Left lobe of liver (tissue), 2 donors: ENCODE data around the gene MAMSTR. TPM values are rescaled to one million over a fixed set of nuclear protein-coding genes. Genes with fewer than 3 reads are reported as not detected.
"Not testable (repeated sequence)": the region's sequence is repeated elsewhere in the genome, so short reads cannot be mapped to it uniquely, and the experiment has no call there.

Experiments used
- ATAC-seq: fragments of 200-7000 bp; cut with Tn5 transposase; one replicate; pipeline ENCODE4 v1.9.1; 2020; ENCODE audit warnings: mild to moderate bottlenecking, moderate library complexity
- DNase-seq: peaks from one replicate; pipeline ENCODE4 v3.0.0-alpha.2; 2020; ENCODE audit warnings: low spot score
- total RNA-seq: library from RNA; stranded (reverse); gene quantifications from one replicate; pipeline ENCODE4 v1.2.1, GENCODE V29; 2021
- donor health status: DM: no; HTN: no; CAD: no; lungs with moderate emphysema.
- donor health status: DM: no; HTN: yes; CAD: no.

The MAMSTR gene
- 0.23 TPM for total RNA-seq

- DNase-seq (no peak), ATAC-seq (no peak)
These were observed at the start of gene MAMSTR for GRCh38 chr19:48719263-48720171. MAMSTR (minus strand) TSS chr19:48719725; CDS start chr19:48719031, 694 bp downstream.

- ATAC-seq (peak; percentile 28), DNase-seq (no peak)
These were observed 49.6 kb upstream of the MAMSTR start for GRCh38 chr19:48768994-48769713.

GRCh38 chr19:48768171-48768753 lies 48.7 kb upstream of the MAMSTR start:
- DNase-seq = not testable (repeated sequence)
- peak; percentile 41 for ATAC-seq

GRCh38 chr19:48765816-48766215 lies 46.3 kb upstream of the MAMSTR start:
- peak; percentile 51 for ATAC-seq
- DNase-seq = not testable (repeated sequence)

GRCh38 chr19:48760504-48761205 lies 41.1 kb upstream of the MAMSTR start:
- ATAC-seq = no peak
- DNase-seq = no peak

GRCh38 chr19:48757741-48758144 lies 38.2 kb upstream of the MAMSTR start:
- ATAC-seq = no peak
- no peak for DNase-seq

GRCh38 chr19:48757089-48757675 lies 37.7 kb upstream of the MAMSTR start:
- DNase-seq (no peak), ATAC-seq (peak; percentile 14)

GRCh38 chr19:48756686-48757085 lies 37.2 kb upstream of the MAMSTR start:
- DNase-seq = no peak
- no peak for ATAC-seq

- DNase-seq (no peak), ATAC-seq (no peak)
These were observed 36.7 kb upstream of the MAMSTR start for GRCh38 chr19:48756212-48756611.

GRCh38 chr19:48755787-48756186 lies 36.3 kb upstream of the MAMSTR start:
- peak; percentile 74 for ATAC-seq
- peak; percentile 71 for DNase-seq

GRCh38 chr19:48755084-48755641 lies 35.6 kb upstream of the MAMSTR start, which contains the start of gene FGF21:
FGF21 (plus strand) TSS chr19:48755524; CDS start chr19:48756237, 713 bp downstream.
- DNase-seq (no peak), ATAC-seq (peak; percentile 45)

GRCh38 chr19:48752496-48753365 lies 33.2 kb upstream of the MAMSTR start, which contains the start of gene FUT1:
FUT1 (minus strand) TSS chr19:48752641; CDS start chr19:48751281, 1,360 bp downstream.
- no peak for DNase-seq

GRCh38 chr19:48751845-48752495 lies 32.4 kb upstream of the MAMSTR start:
- ATAC-seq = no peak
- DNase-seq = no peak

More at GRCh38 chr19:48752496-48753365, 33.2 kb upstream of the MAMSTR start, which contains the start of gene FUT1:
- peak; percentile 57 for ATAC-seq

- DNase-seq (no peak), ATAC-seq (no peak)
These were observed 31.4 kb upstream of the MAMSTR start for GRCh38 chr19:48750771-48751504.

GRCh38 chr19:48750351-48750750 lies 30.8 kb upstream of the MAMSTR start:
- ATAC-seq (peak; percentile 51), DNase-seq (no peak)

- ATAC-seq (no peak), DNase-seq (no peak)
These were observed 30.2 kb upstream of the MAMSTR start for GRCh38 chr19:48749571-48750198.
